HG03045 (cell line): Measurements from ENCODE around the gene RBM20.
"Not testable (repeated sequence)": the region's sequence is repeated elsewhere in the genome, so short reads cannot be mapped to it uniquely, and the experiment has no call there.

Experiments
- ATAC-seq: cut with Tn5 transposase; IDR thresholded peaks from one replicate; pipeline ENCODE4 v1.9.1; 2021; ENCODE audit warnings: mild to moderate bottlenecking, moderate library complexity; ENCODE audit not compliant: unreplicated experiment

The RBM20 gene

GRCh38 chr10:110647136-110647430 lies 2.9 kb downstream of the RBM20 start:
- ATAC-seq, result no peak

- ATAC-seq, result no peak
Measured at GRCh38 chr10:110648692-110649346, 4.7 kb downstream of the RBM20 start.

GRCh38 chr10:110649347-110650264 lies 5.5 kb downstream of the RBM20 start:
- no peak for ATAC-seq

GRCh38 chr10:110650265-110650668 lies 6.1 kb downstream of the RBM20 start:
- ATAC-seq, result no peak

- ATAC-seq, result no peak
Measured at GRCh38 chr10:110651044-110651958, 7.2 kb downstream of the RBM20 start.

GRCh38 chr10:110652475-110653118 lies 8.5 kb downstream of the RBM20 start:
- no peak for ATAC-seq

GRCh38 chr10:110655320-110655719 lies 11.2 kb downstream of the RBM20 start:
- no peak for ATAC-seq

GRCh38 chr10:110656612-110657011 lies 12.5 kb downstream of the RBM20 start:
- no peak for ATAC-seq

GRCh38 chr10:110657973-110658691 lies 14.0 kb downstream of the RBM20 start:
- no peak for ATAC-seq

GRCh38 chr10:110659558-110659957 lies 15.4 kb downstream of the RBM20 start:
- ATAC-seq, result no peak

GRCh38 chr10:110660289-110660688 lies 16.2 kb downstream of the RBM20 start:
- ATAC-seq, result not testable (repeated sequence)

- ATAC-seq, result no peak
Measured at GRCh38 chr10:110661292-110661691, 17.2 kb downstream of the RBM20 start.

- no peak for ATAC-seq
Measured at GRCh38 chr10:110664483-110665420, 20.6 kb downstream of the RBM20 start.

GRCh38 chr10:110666259-110666658 lies 22.1 kb downstream of the RBM20 start:
- ATAC-seq, result not testable (repeated sequence)

GRCh38 chr10:110666673-110667072 lies 22.5 kb downstream of the RBM20 start:
- ATAC-seq, result no peak

GRCh38 chr10:110667620-110668343 lies 23.6 kb downstream of the RBM20 start:
- ATAC-seq, result no peak

GRCh38 chr10:110668443-110668842 lies 24.3 kb downstream of the RBM20 start:
- ATAC-seq, result no peak

- ATAC-seq, result no peak
Measured at GRCh38 chr10:110670335-110670734, 26.2 kb downstream of the RBM20 start.
